GM21737 (cell line): ENCODE data around the gene CNTNAP5.

Experiments used
- ATAC-seq: cut with Tn5 transposase; IDR thresholded peaks from one replicate; pipeline ENCODE4 v1.9.1; 2021; ENCODE audit warnings: mild to moderate bottlenecking, moderate library complexity; ENCODE audit not compliant: unreplicated experiment

Gene CNTNAP5

DNA sequence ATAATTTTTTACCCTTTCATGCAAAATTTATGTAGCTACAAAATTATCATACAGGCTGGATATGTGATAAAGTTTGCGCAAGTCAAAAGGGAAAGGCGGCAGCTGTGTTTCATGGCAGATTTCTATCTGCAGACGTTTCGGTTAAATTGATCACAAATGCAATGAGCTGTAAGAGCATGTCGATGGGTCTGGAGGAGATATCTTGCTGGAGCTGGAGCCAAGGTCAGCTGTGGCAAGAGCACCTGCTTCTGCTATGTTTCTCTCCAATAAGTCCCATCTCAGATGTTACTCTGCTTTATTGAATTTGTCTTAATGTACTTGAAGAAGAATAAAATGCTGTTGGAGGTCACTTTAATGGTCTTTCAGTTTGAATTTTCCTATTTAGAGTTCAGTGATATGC, 749.7 kb downstream of the CNTNAP5 start:
- ATAC-seq: no peak

DNA sequence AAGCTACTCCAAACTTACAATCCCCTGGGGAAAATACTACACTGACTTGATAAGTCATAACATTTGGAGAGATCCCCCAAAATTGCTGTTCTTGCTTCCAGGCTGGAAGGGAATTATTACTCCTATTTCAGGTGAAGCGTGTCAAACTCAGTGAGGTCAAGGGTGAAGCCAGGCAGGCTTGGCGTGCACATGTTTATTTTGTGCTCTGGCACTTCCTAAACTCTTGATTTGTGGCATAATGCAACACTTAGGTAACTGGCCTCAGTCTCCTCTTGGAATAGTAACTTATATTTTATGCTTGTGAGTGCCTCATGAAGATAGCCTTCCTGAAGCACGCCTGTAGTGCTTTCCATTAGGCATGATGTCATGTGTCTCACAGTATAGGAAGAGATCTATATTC, 751.2 kb downstream of the CNTNAP5 start:
- no peak for ATAC-seq

DNA sequence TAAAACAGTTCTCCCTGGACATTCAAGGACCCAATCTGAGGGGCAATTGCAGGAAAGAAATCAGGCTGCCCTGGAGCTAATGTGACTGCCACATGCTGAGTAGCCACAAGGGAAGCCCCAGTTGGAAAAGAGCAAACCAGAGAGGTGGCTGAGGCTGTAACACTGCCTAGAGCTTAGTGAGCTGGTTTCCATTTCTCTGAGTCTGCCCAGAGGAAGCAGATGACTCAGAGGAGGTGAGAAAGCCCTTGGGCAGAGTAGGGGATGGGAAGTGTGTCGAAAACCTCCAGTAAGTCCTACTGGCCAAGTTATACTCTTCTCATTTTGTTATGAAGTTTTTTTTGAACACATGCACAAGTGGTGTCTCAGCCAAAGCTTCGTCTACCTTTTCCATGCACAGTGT, 753.0 kb downstream of the CNTNAP5 start:
- no peak for ATAC-seq

DNA sequence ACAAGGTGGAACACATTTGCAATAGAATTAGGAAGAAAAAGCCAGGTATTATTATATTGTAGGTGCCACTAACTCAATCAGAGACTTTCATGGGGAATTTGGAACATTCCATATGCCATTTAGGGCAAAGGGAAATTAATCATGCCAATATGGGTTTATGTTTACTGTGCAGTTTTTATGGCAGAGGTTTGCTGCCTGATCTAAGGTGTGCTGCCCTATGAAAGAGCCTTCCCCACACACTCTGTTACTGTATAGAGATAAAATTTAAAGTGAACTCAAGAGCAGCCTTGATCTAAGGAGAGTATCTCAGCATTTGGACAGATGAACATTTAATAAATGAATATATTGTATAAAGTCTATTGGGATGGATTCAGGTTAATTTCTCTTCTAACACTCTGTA, 771.6 kb downstream of the CNTNAP5 start:
- no peak for ATAC-seq

- ATAC-seq: no peak
These were observed 772.0 kb downstream of the CNTNAP5 start for GRCh38 chr2:124797049-124797448.

- no peak for ATAC-seq
These were observed 773.5 kb downstream of the CNTNAP5 start for GRCh38 chr2:124798551-124798950.

DNA sequence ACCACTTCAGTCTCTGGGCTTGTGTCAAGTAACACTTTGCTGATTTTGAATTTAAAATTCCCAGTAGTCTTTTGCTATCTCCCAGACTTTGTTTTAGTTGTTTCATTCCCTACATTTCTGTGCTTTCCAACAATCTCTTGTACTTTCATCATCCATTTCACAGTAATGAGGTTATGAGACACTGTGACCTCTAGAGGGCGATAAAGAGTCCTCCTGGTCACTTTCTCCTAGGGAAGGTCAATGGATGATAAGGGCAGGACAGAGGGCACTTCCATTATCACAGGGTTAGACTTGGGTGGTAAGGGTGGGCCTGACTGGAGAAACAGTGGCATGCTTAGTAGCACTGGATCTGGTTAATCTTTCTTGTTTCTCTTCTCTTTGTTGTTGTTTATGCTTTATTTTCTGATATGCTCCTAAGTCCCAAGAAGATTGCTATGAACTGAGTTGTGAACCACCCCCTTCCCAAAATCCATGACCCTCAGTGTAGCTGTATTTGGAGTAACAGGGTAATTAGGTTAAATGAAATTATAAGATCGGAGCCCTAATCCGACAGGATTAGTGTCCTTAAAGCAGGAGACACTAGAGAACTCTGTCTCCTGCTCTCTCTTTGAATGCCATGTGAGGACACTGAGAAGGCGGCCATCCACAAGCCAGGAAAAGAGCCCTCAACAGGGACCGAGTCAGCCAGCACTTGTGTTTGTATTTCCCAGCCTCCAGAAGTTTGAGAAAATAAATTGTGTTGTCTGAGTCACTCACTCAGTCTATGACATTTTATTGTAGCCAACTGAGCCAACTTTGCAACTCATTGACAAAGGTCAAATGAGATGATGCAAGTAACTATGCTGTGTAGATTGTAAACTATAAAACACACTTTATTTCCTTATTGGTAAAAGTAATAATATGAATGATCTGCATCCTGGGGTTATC, 779.2 kb downstream of the CNTNAP5 start:
- ATAC-seq: no peak

- no peak for ATAC-seq
These were observed 780.0 kb downstream of the CNTNAP5 start for GRCh38 chr2:124805060-124805459.

DNA sequence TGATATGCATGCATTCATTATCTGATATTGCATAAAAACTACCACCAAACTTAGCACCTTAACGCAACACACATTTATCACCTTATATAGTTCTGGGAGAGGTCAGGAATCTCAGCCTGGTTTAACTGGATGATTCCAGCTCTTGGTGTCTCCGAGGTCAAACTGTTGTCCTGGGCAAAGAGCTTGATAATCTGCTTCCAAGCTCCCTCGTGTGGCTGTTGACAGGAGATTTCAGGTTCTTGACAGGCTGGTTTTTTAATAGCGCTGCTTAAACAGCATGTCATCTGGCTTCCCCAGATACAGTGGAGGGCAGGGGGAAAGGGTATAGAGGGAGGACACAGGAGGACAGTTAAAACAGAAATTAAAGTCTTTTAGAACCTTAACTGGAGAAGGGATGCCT, 785.0 kb downstream of the CNTNAP5 start:
- ATAC-seq: no peak

DNA sequence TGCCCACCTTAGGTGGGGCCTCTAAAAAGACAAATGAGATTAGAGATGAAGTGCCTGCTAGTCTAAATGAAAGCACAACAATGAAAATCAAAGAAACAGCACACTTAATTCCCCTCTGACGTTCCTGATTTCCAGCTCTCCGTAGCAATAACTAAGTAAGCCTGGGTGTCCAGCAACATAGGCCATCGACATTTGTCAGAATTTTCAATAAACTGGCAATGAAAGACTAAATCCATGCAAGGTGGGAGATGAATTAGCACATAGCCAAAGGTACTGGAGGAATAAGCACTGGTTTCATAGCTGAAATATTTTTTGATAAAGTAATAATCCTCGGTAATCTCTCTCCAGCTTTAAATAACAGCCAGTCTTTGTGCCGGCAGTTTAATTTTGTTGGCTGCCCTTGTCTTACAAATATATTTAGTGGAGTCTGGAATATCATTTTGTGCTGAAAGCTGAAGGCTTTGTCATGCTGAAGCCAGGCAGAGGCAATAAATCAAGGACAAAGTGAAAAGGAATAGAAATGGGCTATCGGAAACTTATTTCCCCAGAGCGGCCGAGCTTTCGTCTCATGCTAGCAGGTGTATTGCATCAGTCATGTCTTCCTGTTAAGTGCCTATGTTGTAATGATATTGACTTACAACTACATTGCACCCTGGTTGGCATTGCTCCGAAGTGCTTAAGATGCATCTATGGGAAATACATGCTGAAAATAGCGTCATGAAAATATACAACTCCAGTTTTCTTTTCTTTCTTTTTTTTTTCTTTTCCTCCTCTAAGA, 790.1 kb downstream of the CNTNAP5 start:
- ATAC-seq: no peak

DNA sequence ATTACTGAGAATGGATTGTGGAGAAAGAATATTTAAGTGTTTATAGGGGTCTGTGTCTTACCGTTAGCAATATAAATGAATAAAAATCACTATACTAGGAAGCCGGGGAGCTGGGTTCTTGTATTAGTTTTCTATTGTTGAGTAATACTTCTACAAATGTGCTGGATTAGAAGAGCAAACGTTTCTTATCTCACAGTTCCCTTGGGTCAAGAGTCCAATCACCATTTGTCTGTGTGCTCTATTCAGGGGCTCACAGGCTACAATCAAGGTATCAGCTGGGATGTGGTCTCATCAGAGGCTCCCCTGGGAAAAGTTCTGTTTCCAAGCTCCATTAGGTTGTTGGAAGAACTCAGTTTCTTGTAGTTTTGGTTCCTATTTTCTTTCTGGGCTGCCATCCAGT, 790.9 kb downstream of the CNTNAP5 start:
- ATAC-seq: no peak

DNA sequence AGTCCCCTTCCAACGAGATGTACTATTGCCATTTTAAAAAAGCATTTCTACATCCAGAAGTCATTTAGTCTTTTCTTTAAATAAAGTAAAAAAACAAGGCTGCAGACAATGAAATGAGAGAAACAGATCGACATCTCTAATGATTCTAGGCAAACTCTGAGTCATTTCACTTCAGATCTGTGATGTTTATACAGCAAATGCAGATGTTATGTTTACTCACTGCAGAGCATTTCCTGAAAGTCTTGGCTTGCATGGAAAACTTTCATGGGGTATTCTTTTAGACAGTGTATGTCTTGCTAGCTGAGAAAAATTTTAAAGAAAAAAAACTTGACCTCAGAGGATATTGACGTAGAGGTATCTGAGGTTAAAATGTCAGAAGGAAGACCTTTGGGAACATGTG, 797.4 kb downstream of the CNTNAP5 start:
- no peak for ATAC-seq

GRCh38 chr2:124824441-124824840, 799.4 kb downstream of the CNTNAP5 start:
- ATAC-seq: no peak

DNA sequence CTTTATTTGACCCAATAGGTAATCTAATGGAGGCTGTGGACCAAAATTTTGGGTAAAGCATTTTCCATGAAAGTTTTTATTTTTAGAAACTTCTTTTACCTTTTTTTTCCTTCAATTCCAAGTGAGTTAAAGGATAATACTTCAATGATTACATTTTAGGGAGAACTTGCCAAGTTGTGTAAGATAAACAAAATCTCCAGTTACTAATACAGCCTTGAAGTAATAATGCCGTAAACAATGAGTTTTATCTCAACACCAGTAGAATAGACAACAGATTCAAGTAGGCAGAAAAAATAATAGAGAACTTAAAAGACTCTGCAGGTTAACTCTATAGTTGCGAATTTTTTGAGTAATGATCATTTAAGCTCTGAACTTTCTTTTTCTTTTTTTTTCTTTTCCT, 807.4 kb downstream of the CNTNAP5 start:
- no peak for ATAC-seq

- no peak for ATAC-seq
These were observed 809.2 kb downstream of the CNTNAP5 start for GRCh38 chr2:124834331-124834730.

DNA sequence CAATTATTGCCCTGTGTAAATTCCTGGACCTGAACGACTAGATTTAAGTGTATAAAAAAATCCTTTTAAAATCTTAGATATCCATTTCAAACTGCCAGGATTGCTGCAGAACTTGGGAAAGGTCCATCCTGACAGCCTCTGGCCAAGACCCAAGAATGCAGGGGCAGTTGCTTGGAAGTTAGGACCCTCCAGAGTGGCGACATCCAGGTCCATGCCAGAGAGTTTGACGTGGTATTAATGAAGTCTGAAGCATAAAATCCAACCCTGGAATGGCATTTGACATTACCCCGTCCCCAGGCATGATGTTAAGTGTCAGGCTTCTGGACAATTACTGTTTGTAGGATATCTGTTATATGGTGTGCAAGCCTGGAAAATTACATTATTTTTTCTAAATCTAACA, 810.2 kb downstream of the CNTNAP5 start:
- ATAC-seq: no peak

DNA sequence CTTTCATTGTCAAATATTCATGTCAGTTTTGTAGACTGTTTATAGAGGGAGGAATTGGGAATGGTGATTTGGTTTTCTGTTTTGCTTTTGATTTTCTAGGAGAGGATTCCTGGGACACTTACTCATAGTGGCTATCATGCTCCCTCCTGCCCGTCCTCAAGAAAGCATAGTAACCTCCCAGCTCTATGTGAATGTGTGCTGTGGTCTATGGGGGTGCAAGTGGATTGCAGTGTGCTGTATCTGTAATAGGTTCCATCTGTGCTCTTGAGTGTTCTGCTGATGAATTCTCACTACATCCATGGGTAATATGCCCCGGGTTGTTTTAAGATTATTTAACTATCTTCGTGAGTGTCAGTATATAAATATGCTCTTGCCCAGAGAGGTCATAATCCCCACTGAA, 811.3 kb downstream of the CNTNAP5 start:
- ATAC-seq: no peak

- ATAC-seq: no peak
These were observed 812.4 kb downstream of the CNTNAP5 start for GRCh38 chr2:124837496-124837895.

- no peak for ATAC-seq
These were observed 813.3 kb downstream of the CNTNAP5 start for GRCh38 chr2:124838406-124838805.

DNA sequence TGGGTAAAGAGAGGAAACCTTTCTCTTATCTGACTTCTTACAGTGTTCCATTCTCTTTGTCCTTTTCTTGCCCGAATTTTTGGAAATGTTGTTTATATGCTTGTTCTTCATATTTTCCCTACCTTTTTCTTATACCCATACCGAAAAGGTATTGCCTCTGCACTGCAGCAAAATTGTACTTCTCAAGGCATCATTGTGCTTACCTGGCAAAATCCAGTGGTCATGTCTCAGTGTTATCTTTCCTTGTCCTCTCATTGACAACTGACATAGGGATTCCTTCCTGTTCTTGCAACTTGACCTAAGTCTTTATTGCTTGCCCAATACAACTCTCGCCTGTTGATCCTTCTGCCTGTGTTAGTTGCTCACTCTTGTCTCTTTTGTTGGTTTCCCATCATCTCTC, 842.2 kb downstream of the CNTNAP5 start:
- no peak for ATAC-seq

DNA sequence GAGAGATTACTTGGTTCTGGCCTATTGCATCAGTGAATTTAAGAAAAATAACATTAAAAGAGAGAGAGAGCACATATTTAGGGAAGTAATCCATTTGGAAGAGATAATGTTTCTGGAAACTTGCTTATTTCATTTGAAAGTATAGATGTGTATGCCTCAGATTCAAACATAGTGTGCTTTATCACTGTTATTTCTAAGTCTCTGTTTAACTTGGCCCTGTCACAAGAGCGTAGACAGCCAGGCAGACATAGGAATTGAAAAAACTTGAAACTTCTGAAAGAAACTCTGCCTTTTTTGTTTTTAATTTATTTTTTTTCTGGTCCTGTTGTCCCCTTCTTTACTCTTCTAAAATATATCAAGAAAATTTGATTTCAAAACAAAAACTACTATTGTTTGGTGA, 849.1 kb downstream of the CNTNAP5 start:
- no peak for ATAC-seq

- no peak for ATAC-seq
These were observed 849.6 kb downstream of the CNTNAP5 start for GRCh38 chr2:124874676-124875075.
